Measurements from ENCODE around the gene TMEM38B. TPM values are rescaled to one million over a fixed set of nuclear protein-coding genes. Genes with fewer than 3 reads are reported as not detected.

The TMEM38B gene, protein sequence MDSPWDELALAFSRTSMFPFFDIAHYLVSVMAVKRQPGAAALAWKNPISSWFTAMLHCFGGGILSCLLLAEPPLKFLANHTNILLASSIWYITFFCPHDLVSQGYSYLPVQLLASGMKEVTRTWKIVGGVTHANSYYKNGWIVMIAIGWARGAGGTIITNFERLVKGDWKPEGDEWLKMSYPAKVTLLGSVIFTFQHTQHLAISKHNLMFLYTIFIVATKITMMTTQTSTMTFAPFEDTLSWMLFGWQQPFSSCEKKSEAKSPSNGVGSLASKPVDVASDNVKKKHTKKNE
- 20.1 TPM for total RNA-seq

DNA sequence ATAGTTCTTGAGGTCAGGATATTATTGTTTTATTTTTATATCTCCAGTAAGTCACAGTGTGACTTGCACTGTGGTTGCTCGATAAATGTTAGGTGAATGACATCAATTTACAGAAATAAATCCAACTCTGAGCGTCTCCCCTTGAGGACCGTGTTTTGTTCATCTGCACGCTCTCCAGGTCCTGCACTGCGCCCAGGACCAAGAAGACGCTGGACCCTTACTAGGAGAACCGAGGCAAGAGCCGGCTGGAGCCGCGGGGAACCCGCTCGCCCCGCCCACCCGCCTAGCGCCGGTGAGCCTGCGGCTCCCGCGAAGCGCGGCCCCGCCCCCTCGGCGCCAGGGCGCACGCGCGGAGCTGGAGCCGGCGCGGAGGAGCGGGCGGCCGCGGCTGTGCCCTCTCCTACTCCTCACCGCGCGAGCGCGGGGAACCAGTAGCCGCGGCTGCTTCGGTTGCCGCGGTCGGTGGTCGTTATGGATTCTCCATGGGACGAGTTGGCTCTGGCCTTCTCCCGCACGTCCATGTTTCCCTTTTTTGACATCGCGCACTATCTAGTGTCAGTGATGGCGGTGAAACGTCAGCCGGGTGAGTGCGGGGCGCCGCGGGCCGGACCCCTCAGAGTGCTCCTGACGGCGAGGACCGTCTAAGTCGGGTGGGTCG lies at the start of gene TMEM38B:
TMEM38B (plus strand) TSS at position 352 of the 658 bp plus-strand sequence; CDS start at position 472, 120 bp downstream.

DNA sequence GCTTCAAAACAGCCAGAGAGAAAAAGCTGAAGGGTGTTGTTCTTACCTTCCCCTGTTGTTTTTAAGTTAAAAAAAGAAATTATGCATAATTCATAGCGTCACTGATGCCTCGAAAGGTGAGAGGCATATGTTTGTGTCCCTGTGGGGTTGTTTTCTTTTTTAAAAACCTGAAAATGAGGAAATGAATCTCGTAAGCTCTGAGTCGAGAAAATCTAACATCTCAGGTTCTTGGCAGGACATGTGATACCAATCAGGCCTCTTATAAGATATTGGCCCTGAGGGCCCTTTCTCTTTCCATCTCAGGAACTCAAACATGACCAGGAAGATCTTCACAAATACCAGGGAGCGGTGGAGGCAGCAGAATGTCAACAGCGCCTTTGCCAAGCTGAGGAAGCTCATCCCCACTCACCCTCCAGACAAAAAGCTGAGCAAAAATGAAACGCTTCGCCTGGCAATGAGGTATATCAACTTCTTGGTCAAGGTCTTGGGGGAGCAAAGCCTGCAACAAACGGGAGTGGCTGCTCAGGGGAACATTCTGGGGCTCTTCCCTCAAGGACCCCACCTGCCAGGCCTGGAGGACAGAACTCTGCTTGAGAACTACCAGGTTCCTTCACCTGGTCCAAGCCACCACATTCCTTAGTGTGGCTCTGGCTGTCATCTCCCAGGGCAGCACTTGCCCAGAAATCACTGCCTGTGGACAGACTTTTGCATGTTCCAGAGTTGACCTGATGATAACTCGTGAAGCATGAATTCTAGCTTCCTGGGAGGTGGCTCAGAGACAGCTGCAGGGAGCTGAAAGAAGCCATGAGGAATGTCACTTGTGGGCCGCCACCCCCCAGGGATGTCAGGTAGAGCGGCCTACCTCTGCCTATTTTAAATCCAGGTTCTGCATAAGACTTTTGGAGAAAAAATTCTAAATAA lies 31.9 kb upstream of the TMEM38B start, which contains the start of gene TAL2:
TAL2 (plus strand) TSS at position 274 of the 921 bp plus-strand sequence; CDS start at position 314, 40 bp downstream.

Other genes starting within 250 kb of the TMEM38B start
- 103 TPM for gene FSD1L, start 246.5 kb upstream of the TMEM38B start, total RNA-seq
- gene FKTN, start 136.4 kb upstream of the TMEM38B start, total RNA-seq: 36.2 TPM
- 1.4 TPM for gene TAL2, start 32.1 kb upstream of the TMEM38B start, total RNA-seq

All from diencephalon (tissue), 1 donor.